Measurements from ENCODE around the gene TEAD4.

The TEAD4 gene

DNA sequence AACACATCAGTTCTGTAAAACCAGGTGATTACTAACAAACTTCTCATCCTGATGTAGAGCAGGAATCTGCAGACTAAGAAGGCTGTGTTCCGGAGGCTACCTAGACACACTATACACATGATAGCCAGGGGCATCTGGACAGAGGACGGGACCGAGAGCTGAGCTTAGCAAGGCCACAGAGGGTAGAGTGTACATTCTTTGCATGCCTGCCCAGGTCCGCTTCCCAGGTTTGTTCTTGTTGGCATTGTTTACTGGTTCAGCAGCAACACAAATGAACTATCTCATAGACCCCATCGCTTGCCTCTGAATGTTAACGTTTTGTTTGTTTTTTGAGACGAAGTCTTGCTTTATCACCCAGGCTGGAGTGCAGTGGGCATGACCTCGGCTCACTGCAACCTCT is 17.7 kb upstream of the TEAD4 start:
- no peak overlapping the region for H3K4me3 ChIP-seq (ENCODE audit: low read depth, low read length)
- no peak for DNase-seq (ENCODE audit: low read depth)
- TF ChIP-seq CTCF (IDR thresholded peaks at IDR 0.05; ENCODE audit: control insufficient read depth, extremely low read depth, insufficient read depth) = no peak

GRCh38 chr12:2944401-2945047 is 14.7 kb upstream of the TEAD4 start:
- TF ChIP-seq CTCF (IDR thresholded peaks at IDR 0.05; ENCODE audit: control insufficient read depth, extremely low read depth, insufficient read depth) = peak; percentile 95
- no peak for DNase-seq (ENCODE audit: low read depth)
- no peak overlapping the region for H3K4me3 ChIP-seq (ENCODE audit: low read depth, low read length)

DNA sequence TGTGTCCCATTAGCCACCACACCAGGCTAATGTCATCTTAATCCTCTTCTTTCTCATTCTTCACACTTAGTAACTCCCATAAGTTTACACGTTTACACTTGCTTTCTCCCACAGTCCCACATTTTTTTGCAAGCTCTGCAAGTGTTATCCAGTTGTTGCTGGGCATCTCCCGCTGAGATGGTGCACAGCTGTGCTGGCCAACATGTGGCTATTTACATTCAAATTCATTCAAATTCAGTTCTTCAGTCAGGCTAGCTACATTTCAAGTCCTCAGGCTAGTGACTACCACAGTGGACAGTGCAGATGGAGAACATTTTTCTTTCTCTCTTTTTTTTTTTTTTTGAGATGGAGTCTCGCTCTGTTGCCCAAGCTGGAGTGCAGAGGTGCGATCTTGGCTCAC is 9.8 kb upstream of the TEAD4 start:
- no peak for DNase-seq (ENCODE audit: low read depth)
- TF ChIP-seq CTCF (IDR thresholded peaks at IDR 0.05; ENCODE audit: control insufficient read depth, extremely low read depth, insufficient read depth) = no peak
- H3K4me3 ChIP-seq (ENCODE audit: low read depth, low read length) = no peak overlapping the region

DNA sequence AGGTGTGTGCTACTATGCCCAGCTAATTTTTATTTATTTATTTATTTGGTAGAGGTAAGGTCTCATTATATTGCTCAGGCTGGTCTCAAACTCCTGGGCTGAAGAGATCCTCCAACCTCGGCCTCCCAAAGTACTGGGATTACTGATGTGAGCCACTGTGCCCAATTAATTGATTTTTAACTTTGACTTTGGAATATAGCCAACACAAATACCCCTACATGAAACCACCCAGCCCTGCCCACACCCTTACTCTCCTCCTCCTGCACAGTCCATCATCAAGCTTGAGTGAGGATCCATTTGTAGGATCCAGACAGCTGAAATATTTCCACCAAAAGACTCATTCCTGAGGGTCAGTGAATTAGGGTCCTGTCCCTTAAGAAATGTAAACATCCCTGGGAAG is 3.3 kb upstream of the TEAD4 start:
- no peak for DNase-seq (ENCODE audit: low read depth)
- no peak overlapping the region for H3K4me3 ChIP-seq (ENCODE audit: low read depth, low read length)
- TF ChIP-seq CTCF (IDR thresholded peaks at IDR 0.05; ENCODE audit: control insufficient read depth, extremely low read depth, insufficient read depth) = no peak

DNA sequence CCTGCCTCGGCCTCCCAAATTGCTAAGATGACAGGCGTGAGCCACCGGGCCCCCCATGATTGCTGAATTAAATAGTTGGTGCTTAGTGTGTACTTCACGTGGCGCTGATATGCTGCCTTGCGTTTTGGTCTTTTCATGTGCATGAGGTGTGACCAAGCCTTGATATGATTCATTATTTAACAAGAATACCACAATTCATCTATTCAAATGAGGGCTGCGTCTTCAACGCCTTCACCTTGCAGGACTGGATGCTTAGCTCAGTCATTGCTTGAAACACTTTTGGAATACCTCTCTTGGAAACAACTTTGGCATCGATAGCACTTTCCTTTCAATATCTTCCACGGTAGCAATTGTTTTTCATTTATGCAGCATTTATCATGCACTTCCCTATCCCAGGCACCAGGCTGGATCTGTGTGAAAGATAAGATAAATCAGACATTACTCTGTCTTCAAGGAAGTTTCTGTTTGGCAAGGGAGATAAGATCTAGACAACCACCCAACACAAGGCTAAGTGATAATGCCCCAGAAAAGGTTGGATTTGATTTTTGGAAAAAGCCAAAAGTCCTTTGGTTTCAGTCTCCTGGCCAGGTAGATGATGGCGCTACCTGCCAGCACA is 1.3 kb upstream of the TEAD4 start:
- no peak for DNase-seq (ENCODE audit: low read depth)
- peak overlapping the region; percentile 65 for H3K4me3 ChIP-seq (ENCODE audit: low read depth, low read length)
- no peak for TF ChIP-seq CTCF (IDR thresholded peaks at IDR 0.05; ENCODE audit: control insufficient read depth, extremely low read depth, insufficient read depth)

DNA sequence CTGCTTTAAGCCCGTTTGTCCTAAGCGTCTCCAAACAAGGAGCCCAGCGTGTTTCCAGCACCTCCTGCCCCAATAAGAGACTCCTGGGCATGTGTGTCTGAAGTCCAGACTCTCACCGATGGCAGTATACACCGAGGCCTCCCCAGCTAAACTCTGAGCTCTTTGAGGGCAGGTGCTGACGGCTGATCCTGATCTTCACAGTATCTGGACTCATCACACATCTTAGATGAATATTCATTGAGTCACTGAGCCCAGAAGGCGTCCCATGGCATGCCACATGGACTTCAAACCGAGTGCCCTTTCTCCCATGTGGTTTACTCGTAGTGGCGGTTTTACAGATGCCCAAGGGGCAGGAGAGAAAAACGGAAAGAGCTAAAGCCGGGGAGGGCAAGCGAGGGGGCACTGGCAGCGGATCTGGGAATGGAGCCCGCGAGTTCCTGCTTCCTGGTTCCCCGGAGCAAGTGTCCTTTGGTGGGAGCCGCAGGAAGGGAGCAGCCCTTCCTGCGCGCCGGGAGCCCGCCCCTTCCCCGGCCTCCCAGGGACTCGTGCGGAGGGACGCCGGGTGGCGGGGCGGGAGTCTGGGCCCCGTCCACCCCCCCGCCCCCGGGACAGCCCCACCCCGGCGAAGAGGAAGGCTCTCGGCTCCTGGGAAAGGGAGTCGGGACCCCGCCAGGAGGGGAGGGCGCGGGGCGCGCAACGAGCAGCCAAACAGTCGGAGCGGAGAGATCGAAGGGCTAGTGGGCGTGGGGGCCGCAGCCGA is 585 bp upstream of the TEAD4 start:
- no peak for DNase-seq (ENCODE audit: low read depth)
- H3K4me3 ChIP-seq (ENCODE audit: low read depth, low read length) = peak overlapping the region; percentile 65
- TF ChIP-seq CTCF (IDR thresholded peaks at IDR 0.05; ENCODE audit: control insufficient read depth, extremely low read depth, insufficient read depth) = no peak
